B cell (primary cell): ENCODE results near the gene CEACAM3. TPM values are rescaled to one million over a fixed set of nuclear protein-coding genes. Genes with fewer than 3 reads are reported as not detected.

Experiments used
- ATAC-seq: fragments of 200-7000 bp; cut with Tn5 transposase; one replicate; pipeline ENCODE4 v1.10.0; 2021; ENCODE audit warnings: low read depth, mild to moderate bottlenecking, moderate number of reproducible peaks, moderate library complexity
- CTCF ChIA-PET: fragments of 350-600 bp; sonication (Branson Sonifier 250); formaldehyde crosslinking; loops from one replicate; lab custom pipeline; 2021; ENCODE audit warnings: antibody characterized with exemption, inconsistent platforms; lab: Charles Lee
- POLR2A ChIA-PET: fragments of 350-600 bp; sonication (Branson Sonifier 250); formaldehyde crosslinking; loops from one replicate; lab custom pipeline; 2021; ENCODE audit warnings: antibody characterized with exemption; lab: Charles Lee
- DNase-seq: peaks from one replicate; pipeline ENCODE4 v3.0.0; 2013
- H2AFZ ChIP-seq: 2 replicates; pipeline ENCODE4 v1.6.1; 2012; ENCODE audit warnings: mild to moderate bottlenecking, low read depth, low read length; ENCODE audit not compliant: insufficient read depth, poor library complexity, severe bottlenecking
- H3K27ac ChIP-seq, 2 donors: 1 replicate in 1 of 2; 2 replicates in 1 of 2; pipeline ENCODE4 v1.5.1; 2012 to 2013; ENCODE audit warnings: low read length in 2 of 2, mild to moderate bottlenecking in 2 of 2, moderate library complexity in 1 of 2
- H3K27me3 ChIP-seq, 4 experiments: fragments of 200-600 bp in 1 of 4; sonication (generic) in 1 of 4; replicated peaks in 1 of 4; 1 replicate in 2 of 4; 2 replicates in 2 of 4; pipeline versions ENCODE4 v1.6.1 to v1.7.0; 2013 to 2016; ENCODE audit warnings: low read length in 3 of 4, mild to moderate bottlenecking in 2 of 4, mixed read lengths in 1 of 4, moderate library complexity in 1 of 4; ENCODE audit not compliant: insufficient read depth in 4 of 4, control insufficient read depth in 3 of 4; ENCODE audit errors: control extremely low read depth in 1 of 4
- H3K36me3 ChIP-seq, 2 experiments: replicated peaks in 1 of 2; 1 replicate in 1 of 2; 2 replicates in 1 of 2; pipeline versions ENCODE4 v1.6.1 to v1.7.1; 2013; ENCODE audit warnings: low read length in 1 of 2; ENCODE audit not compliant: insufficient read depth in 2 of 2, control insufficient read depth in 1 of 2; ENCODE audit errors: control extremely low read depth in 1 of 2, extremely low read depth in 1 of 2
- H3K4me1 ChIP-seq, 2 donors: fragments of 200-600 bp in 1 of 2; sonication (generic) in 1 of 2; 1 replicate in 1 of 2; 2 replicates in 1 of 2; pipeline versions ENCODE4 v1.5.1 to v1.6.1; 2013 to 2017; ENCODE audit warnings: low read length in 2 of 2; ENCODE audit not compliant: control insufficient read depth in 2 of 2, insufficient read depth in 2 of 2
- H3K4me2 ChIP-seq: replicated peaks from 2 replicates; pipeline ENCODE3; 2012; ENCODE audit warnings: mild to moderate bottlenecking, low read depth, low read length; ENCODE audit not compliant: poor library complexity, severe bottlenecking
- H3K4me3 ChIP-seq, 5 experiments: fragments of 200-600 bp in 1 of 5; sonication (generic) in 1 of 5; 1 replicate in 3 of 5; 2 replicates in 2 of 5; pipeline versions ENCODE4 v1.5.1 to v1.7.0; 2011 to 2016; ENCODE audit warnings: low read length in 4 of 5, mild to moderate bottlenecking in 4 of 5, low read depth in 2 of 5, control low read depth in 1 of 5, moderate library complexity in 1 of 5; ENCODE audit not compliant: insufficient read depth in 1 of 5; ENCODE audit errors: control extremely low read depth in 1 of 5, extremely low read depth in 1 of 5
- H3K79me2 ChIP-seq: fragments of 200-600 bp; sonication (generic); one replicate; pipeline ENCODE4 v1.6.0; 2016; ENCODE audit warnings: low read length; ENCODE audit not compliant: control insufficient read depth, insufficient read depth
- H3K9ac ChIP-seq: fragments of 200-600 bp; sonication (generic); 2 replicates; pipeline ENCODE4 v1.6.1; 2017; ENCODE audit warnings: mild to moderate bottlenecking, low read length, moderate library complexity
- H3K9me3 ChIP-seq, 3 donors: one replicate each; pipeline versions ENCODE4 v1.6.1 to v1.7.1; 2013; ENCODE audit warnings: low read length in 2 of 3; ENCODE audit not compliant: control insufficient read depth in 2 of 3, insufficient read depth in 1 of 3; ENCODE audit errors: control extremely low read depth in 1 of 3
- H4K20me1 ChIP-seq: 2 replicates; pipeline ENCODE4 v1.6.0; 2012; ENCODE audit warnings: mild to moderate bottlenecking, low read length; ENCODE audit not compliant: insufficient read depth, control insufficient read depth, poor library complexity, severe bottlenecking
- H3K27ac Mint-ChIP-seq: one replicate; pipeline ENCODE4 v1.8.0; 2021; ENCODE audit warnings: mixed read lengths
- H3K27me3 Mint-ChIP-seq: one replicate; pipeline ENCODE4 v1.8.0; 2021; ENCODE audit warnings: mixed read lengths
- H3K4me1 Mint-ChIP-seq: one replicate; pipeline ENCODE4 v1.8.0; 2021; ENCODE audit warnings: mixed read lengths
- H3K4me3 Mint-ChIP-seq: one replicate; pipeline ENCODE4 v1.8.0; 2021; ENCODE audit warnings: mixed read lengths
- H3K9me3 Mint-ChIP-seq: one replicate; pipeline ENCODE4 v1.8.0; 2022; ENCODE audit warnings: mixed read lengths; ENCODE audit not compliant: insufficient read depth
- EZH2 ChIP-seq: IDR thresholded peaks from 2 replicates; pipeline ENCODE4 v1.6.1; 2012; ENCODE audit warnings: borderline replicate concordance, low read depth, mild to moderate bottlenecking, moderate library complexity, low read length; ENCODE audit not compliant: insufficient read depth, poor library complexity, severe bottlenecking
- WGBS: methylation state at CpG from one replicate; pipeline ENCODE4 v1.1.5; 2013; ENCODE audit warnings: missing lambda C conversion rate; ENCODE audit not compliant: insufficient coverage; 5-methylcytosine and 5-hydroxymethylcytosine counted together
- intact Hi-C: fragments of 100-400 bp; cut with micrococcal nuclease; formaldehyde crosslinking; loops from one replicate; pipeline ENCODE4 v1.10.0; 2022
- polyA plus RNA-seq: library from polyadenylated mRNA; depleted of rRNA; stranded (reverse); fragments of >200 nt; gene quantifications from 2 replicates; pipeline ENCODE4 v1.2.3, GENCODE V29; 2012
- total RNA-seq, 2 donors: library from RNA; stranded (reverse); fragments of 120-200 nt in 1 of 2; gene quantifications; 1 replicate in 1 of 2; 2 replicates in 1 of 2; pipeline versions ENCODE4 v1.2.3 to v1.2.4, GENCODE V29; 2013 to 2022
- TF ChIP-seq, protein P1 (sequence below): fragments of 200-600 bp; IDR thresholded peaks from one replicate; pipeline ENCODE4 v1.8.0; 2022; ENCODE audit warnings: antibody characterized with exemption, mild to moderate bottlenecking

Gene CEACAM3
- total and polyA plus RNA-seq, 2 donors (not counting 1 experiment from before 2014, with no cell fraction given), result not detected

DNA sequence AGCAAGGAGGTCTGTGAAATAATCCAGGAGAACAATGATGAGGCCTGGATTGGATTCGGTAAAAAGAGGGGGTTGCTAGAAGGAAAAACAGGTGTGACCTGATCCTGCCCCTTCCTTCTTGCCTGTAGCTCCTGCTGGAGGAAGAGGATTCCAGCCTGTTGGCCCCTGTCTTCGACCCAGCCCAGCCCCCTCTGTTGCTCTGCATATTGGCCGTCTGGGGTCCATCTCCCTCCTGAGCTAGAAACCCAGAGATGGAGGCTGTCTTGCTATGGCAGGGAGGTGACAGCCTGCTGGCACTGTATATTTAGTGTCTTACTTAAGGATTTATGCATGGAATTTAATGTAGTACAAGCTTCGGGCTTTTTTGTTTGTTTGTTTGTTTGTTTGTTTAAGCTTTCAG is 55.1 kb downstream of the CEACAM3 start:
- Histone ChIP-seq H3K27ac (no peak overlapping the region), H4K20me1 (no peaks in the 10 kb centered on the region), H3K79me2 (no peaks in the 10 kb centered on the region), H3K36me3 (no peaks in the 10 kb centered on the region), H3K4me3 (no peak overlapping the region), H3K9ac (no peak overlapping the region), H3K4me1 (no peaks in the 10 kb centered on the region), H3K9me3 (no peaks in the 10 kb centered on the region), H2AFZ (no peak overlapping the region), H3K4me2 (no peak overlapping the region), H3K27me3 (no peaks in the 10 kb centered on the region)
- WGBS, result 64% methylated on average over 3 of the region's 4 CpGs
- no peak overlapping the region for H3K4me3 Mint-ChIP-seq
- intact Hi-C loops, result no loop called here
- ChIA-PET POLR2A (interaction anchor here (0.6 kb wide), 1 partner anchor 19 kb away, joined by 4 read pairs; no protein-coding TSS in a partner anchor), CTCF (interaction anchor here (1.2 to 1.8 kb wide), 2 partner anchors 8 to 16 kb away, joined by 3 to 4 read pairs; no protein-coding TSS in a partner anchor)
- no peak for TF ChIP-seq EZH2
- TF ChIP-seq, protein P1, sequence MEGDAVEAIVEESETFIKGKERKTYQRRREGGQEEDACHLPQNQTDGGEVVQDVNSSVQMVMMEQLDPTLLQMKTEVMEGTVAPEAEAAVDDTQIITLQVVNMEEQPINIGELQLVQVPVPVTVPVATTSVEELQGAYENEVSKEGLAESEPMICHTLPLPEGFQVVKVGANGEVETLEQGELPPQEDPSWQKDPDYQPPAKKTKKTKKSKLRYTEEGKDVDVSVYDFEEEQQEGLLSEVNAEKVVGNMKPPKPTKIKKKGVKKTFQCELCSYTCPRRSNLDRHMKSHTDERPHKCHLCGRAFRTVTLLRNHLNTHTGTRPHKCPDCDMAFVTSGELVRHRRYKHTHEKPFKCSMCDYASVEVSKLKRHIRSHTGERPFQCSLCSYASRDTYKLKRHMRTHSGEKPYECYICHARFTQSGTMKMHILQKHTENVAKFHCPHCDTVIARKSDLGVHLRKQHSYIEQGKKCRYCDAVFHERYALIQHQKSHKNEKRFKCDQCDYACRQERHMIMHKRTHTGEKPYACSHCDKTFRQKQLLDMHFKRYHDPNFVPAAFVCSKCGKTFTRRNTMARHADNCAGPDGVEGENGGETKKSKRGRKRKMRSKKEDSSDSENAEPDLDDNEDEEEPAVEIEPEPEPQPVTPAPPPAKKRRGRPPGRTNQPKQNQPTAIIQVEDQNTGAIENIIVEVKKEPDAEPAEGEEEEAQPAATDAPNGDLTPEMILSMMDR, result no peak
- H3K27me3 Mint-ChIP-seq, result peaks cover 4% of the 10 kb centered on the region
- H3K9me3 Mint-ChIP-seq, result no peaks in the 10 kb centered on the region
- H3K27ac Mint-ChIP-seq, result no peak overlapping the region
- ATAC-seq (no peak), DNase-seq (no peak)
- H3K4me1 Mint-ChIP-seq, result no peaks in the 10 kb centered on the region

DNA sequence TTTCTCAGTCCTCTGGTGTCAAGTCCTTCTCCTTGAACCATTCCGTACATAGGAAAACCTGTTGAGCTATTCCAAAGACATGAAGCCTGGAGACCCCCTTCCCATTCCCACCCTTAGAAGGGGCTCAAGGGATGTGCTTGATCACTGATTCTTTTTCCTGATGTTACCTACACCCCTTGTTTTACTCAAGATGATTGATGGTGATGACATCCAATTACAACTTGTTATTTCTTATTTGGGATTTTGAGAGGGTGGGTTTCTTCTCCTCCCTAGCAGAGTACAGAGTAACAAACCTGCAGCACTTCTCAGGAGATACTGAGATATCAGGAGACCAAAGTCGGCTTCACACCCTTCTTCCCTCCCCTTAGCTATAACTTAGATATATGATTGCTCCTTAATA is 57.0 kb downstream of the CEACAM3 start:
- H3K4me3 Mint-ChIP-seq, result no peak overlapping the region
- ATAC-seq, result no peak
- Histone ChIP-seq H3K36me3 (no peaks in the 10 kb centered on the region), H3K4me3 (no peak overlapping the region), H4K20me1 (no peaks in the 10 kb centered on the region), H3K4me1 (no peaks in the 10 kb centered on the region), H3K27me3 (no peaks in the 10 kb centered on the region), H2AFZ (no peak overlapping the region), H3K4me2 (no peak overlapping the region), H3K27ac (no peak overlapping the region), H3K79me2 (no peaks in the 10 kb centered on the region), H3K9me3 (no peaks in the 10 kb centered on the region), H3K9ac (no peak overlapping the region)
- intact Hi-C loops, result no loop called here
- ChIA-PET CTCF (interaction anchor here (1.0 to 2.2 kb wide), 4 partner anchors 17 to 176 kb away, joined by 3 to 10 read pairs (median 3); no protein-coding TSS in a partner anchor), POLR2A (no interaction called here)
- H3K9me3 Mint-ChIP-seq, result no peaks in the 10 kb centered on the region
- H3K27me3 Mint-ChIP-seq, result peaks cover 4% of the 10 kb centered on the region
- DNase-seq, result no peak
- H3K27ac Mint-ChIP-seq, result no peak overlapping the region
- 57% methylated on average over 1 of the region's 2 CpGs for WGBS
- no peak for TF ChIP-seq EZH2
- TF ChIP-seq, protein P1, result no peak
- H3K4me1 Mint-ChIP-seq, result no peaks in the 10 kb centered on the region
